ENCODE results near the gene GPR61. TPM values are rescaled to one million over a fixed set of nuclear protein-coding genes. Genes with fewer than 3 reads are reported as not detected.

GPR61 gene
- polyA plus RNA-seq, 3 donors: 0.28 TPM; not detected in 2

GRCh38 chr1:109521002-109521951 lies 18.4 kb upstream of the GPR61 start:
- Mint-ChIP-seq H3K4me3 (no peak overlapping the region), H3K4me1 (peaks cover 2% of the 10 kb centered on the region), H3K9me3 (peaks cover 0 to 3% (median 0%) of the 10 kb centered on the region in 7 donors), H3K27me3 (ENCODE audit: low read depth in 3 of 3) (peaks cover 4 to 7% (median 5%) of the 10 kb centered on the region in 3 donors), H3K36me3 (no peaks in the 10 kb centered on the region), H3K27ac (no peak overlapping the region)
- H3K4me2 ChIP-seq (replicated peaks; ENCODE audit: extremely low read depth, low read length, poor library complexity, severe bottlenecking): no peak overlapping the region
- TF ChIP-seq CTCF (IDR thresholded peaks at IDR 0.05): no peak
- H3K9me3 ChIP-seq (replicated peaks in 1 of 2; ENCODE audit: control insufficient read depth in 1 of 2, insufficient read depth in 1 of 2, low read length in 2 of 2): no peaks in the 10 kb centered on the region
- no peaks in the 10 kb centered on the region for H3K27me3 ChIP-seq (ENCODE audit: control insufficient read depth in 2 of 2, insufficient read depth in 2 of 2, low read length in 2 of 2)
- H3K9ac ChIP-seq (ENCODE audit: insufficient read depth, low read length, poor library complexity, severe bottlenecking): no peak overlapping the region
- H2AFZ ChIP-seq (ENCODE audit: insufficient read depth, low read depth, low read length, poor library complexity, severe bottlenecking): no peak overlapping the region
- H3K27ac ChIP-seq (ENCODE audit: low read depth in 1 of 2, low read length in 2 of 2): no peak overlapping the region
- no peaks in the 10 kb centered on the region for H3K4me1 ChIP-seq (ENCODE audit: control insufficient read depth in 1 of 2, insufficient read depth in 2 of 2, low read length in 2 of 2)
- WGBS (ENCODE audit: insufficient coverage): 100% methylated on average over 6 of the region's 14 CpGs
- intact Hi-C loops (cut with micrococcal nuclease): loop anchor here in 1 of 2 donors (10.0 kb wide), 1 partner anchor 86 kb away; no protein-coding TSS in a partner anchor
- H3K79me2 ChIP-seq (ENCODE audit: insufficient read depth, low read length): no peaks in the 10 kb centered on the region
- no peak for DNase-seq
- H3K4me3 ChIP-seq (replicated peaks in 1 of 3; ENCODE audit: low read depth in 2 of 3, low read length in 3 of 3): no peak overlapping the region
- H4K20me1 ChIP-seq (ENCODE audit: insufficient read depth, low read length): no peaks in the 10 kb centered on the region
- no peaks in the 10 kb centered on the region for H3K36me3 ChIP-seq (replicated peaks in 1 of 2; ENCODE audit: control insufficient read depth in 1 of 2, insufficient read depth in 2 of 2, low read length in 2 of 2)

GRCh38 chr1:109522026-109522425 lies 17.6 kb upstream of the GPR61 start:
- H3K9ac ChIP-seq (ENCODE audit: insufficient read depth, low read length, poor library complexity, severe bottlenecking): no peak overlapping the region
- TF ChIP-seq CTCF (IDR thresholded peaks at IDR 0.05): no peak
- H3K36me3 ChIP-seq (replicated peaks in 1 of 2; ENCODE audit: control insufficient read depth in 1 of 2, insufficient read depth in 2 of 2, low read length in 2 of 2): no peaks in the 10 kb centered on the region
- peaks cover 2% of the 10 kb centered on the region for H3K4me1 Mint-ChIP-seq
- no peak overlapping the region for H3K4me3 ChIP-seq (replicated peaks in 1 of 3; ENCODE audit: low read depth in 2 of 3, low read length in 3 of 3)
- no peaks in the 10 kb centered on the region for H3K9me3 ChIP-seq (replicated peaks in 1 of 2; ENCODE audit: control insufficient read depth in 1 of 2, insufficient read depth in 1 of 2, low read length in 2 of 2)
- H3K27me3 Mint-ChIP-seq (ENCODE audit: low read depth in 3 of 3): peaks cover 4 to 6% (median 5%) of the 10 kb centered on the region in 3 donors
- no peak overlapping the region for H2AFZ ChIP-seq (ENCODE audit: insufficient read depth, low read depth, low read length, poor library complexity, severe bottlenecking)
- no peaks in the 10 kb centered on the region for H3K79me2 ChIP-seq (ENCODE audit: insufficient read depth, low read length)
- H3K27me3 ChIP-seq (ENCODE audit: control insufficient read depth in 2 of 2, insufficient read depth in 2 of 2, low read length in 2 of 2): no peaks in the 10 kb centered on the region
- DNase-seq: no peak
- intact Hi-C loops (cut with micrococcal nuclease): loop anchor here in 1 of 2 donors (10.0 kb wide), 1 partner anchor 87 kb away; no protein-coding TSS in a partner anchor
- no CpG with 5 or more reads among the region's 7 CpGs for WGBS (ENCODE audit: insufficient coverage)
- no peak overlapping the region for H3K27ac Mint-ChIP-seq
- H3K4me1 ChIP-seq (ENCODE audit: control insufficient read depth in 1 of 2, insufficient read depth in 2 of 2, low read length in 2 of 2): no peaks in the 10 kb centered on the region
- peaks cover 0 to 3% (median 0%) of the 10 kb centered on the region in 7 donors for H3K9me3 Mint-ChIP-seq
- H3K36me3 Mint-ChIP-seq: no peaks in the 10 kb centered on the region
- no peak overlapping the region for H3K4me2 ChIP-seq (replicated peaks; ENCODE audit: extremely low read depth, low read length, poor library complexity, severe bottlenecking)
- H3K27ac ChIP-seq (ENCODE audit: low read depth in 1 of 2, low read length in 2 of 2): no peak overlapping the region
- no peak overlapping the region for H3K4me3 Mint-ChIP-seq
- no peaks in the 10 kb centered on the region for H4K20me1 ChIP-seq (ENCODE audit: insufficient read depth, low read length)

All from CD14-positive monocyte (primary cell).